ENCODE data around the gene ZNF222. TPM values are rescaled to one million over a fixed set of nuclear protein-coding genes. Genes with fewer than 3 reads are reported as not detected.

ZNF222 gene
- total and polyA plus RNA-seq, 2 of the 8 experiments (the other 6 are each of a cell fraction or from before 2014, with no cell fraction given): 1.7 to 3.4 TPM

- H3K4me2 ChIP-seq (ENCODE audit: insufficient read depth in 1 of 2, low read depth in 2 of 2, low read length in 2 of 2): peak overlapping the region; percentile 68 to 94
- TF ChIP-seq TBP (IDR thresholded peaks at IDR 0.05; ENCODE audit: low read depth, low read length): no peak
- 0 out of 4 replicates have a peak, but pooled peaks of 1 of the 2 experiments have one; percentile 11 for TF ChIP-seq SIN3A (conservative IDR thresholded peaks at IDR 0.05 in 1 of 2, IDR thresholded peaks at IDR 0.05 in 1 of 2; ENCODE audit: low read depth in 1 of 2, low read length in 2 of 2)
- TF ChIP-seq KDM5A (IDR thresholded peaks at IDR 0.05; ENCODE audit: low read length): no peak
- peak; percentile 13 for TF ChIP-seq KDM4A (IDR thresholded peaks at IDR 0.05; ENCODE audit: low read depth, low read length, severe bottlenecking)
- TF ChIP-seq HDAC2 (IDR thresholded peaks at IDR 0.05; ENCODE audit: borderline replicate concordance in 1 of 2, low read depth in 2 of 2, low read length in 2 of 2): no peak
- TF ChIP-seq TAF1 (IDR thresholded peaks at IDR 0.05; ENCODE audit: low read depth, low read length): no peak
- no peak overlapping the region for H4K8ac ChIP-seq (ENCODE audit: extremely low read depth, insufficient read depth, low read length)
- WGBS, 2 experiments (ENCODE audit: extremely low coverage in 1 of 2, insufficient coverage in 1 of 2, insufficient read length in 1 of 2, insufficient replicate concordance in 2 of 2, low coverage in 1 of 2, low lambda C conversion rate in 2 of 2, missing lambda C conversion rate in 1 of 2): 51% methylated on average over 21 of the region's 21 CpGs; no CpG with 5 or more reads in 1 of the 2 experiments
- H2AK5ac ChIP-seq (ENCODE audit: low read depth, low read length): no peak overlapping the region
- H3K4me1 ChIP-seq (replicated peaks in 1 of 4; ENCODE audit: control insufficient read depth in 3 of 4, insufficient read depth in 4 of 4, low read length in 3 of 4): peaks cover 0 to 2% (median 0%) of the 10 kb centered on the region in 4 experiments; a peak in 1 of 7 replicates
- no peaks in the 10 kb centered on the region for H3K27me3 ChIP-seq (replicated peaks in 1 of 4; ENCODE audit: control insufficient read depth in 3 of 4, extremely low read depth in 1 of 4, insufficient read depth in 3 of 4, low read length in 3 of 4)
- H4K5ac ChIP-seq (ENCODE audit: insufficient read length, low read depth, low read length): no peak overlapping the region
- H2BK5ac ChIP-seq (ENCODE audit: low read depth, low read length): no peak overlapping the region
- no peaks in the 10 kb centered on the region for H4K20me1 ChIP-seq (replicated peaks in 1 of 2; ENCODE audit: control insufficient read depth in 1 of 2, insufficient read depth in 2 of 2, low read length in 2 of 2)
- H2BK20ac ChIP-seq (ENCODE audit: low read length): no peak overlapping the region
- H3K79me1 ChIP-seq (ENCODE audit: low read depth, low read length): no peaks in the 10 kb centered on the region
- peak overlapping the region; percentile 95 for H2AFZ ChIP-seq (ENCODE audit: low read length)
- peaks cover 3% of the 10 kb centered on the region for H3K23me2 ChIP-seq (ENCODE audit: low read depth, low read length)
- no peak for DNase-seq (ENCODE audit: low read depth in 1 of 2, low spot score in 2 of 2)
- H4K91ac ChIP-seq (replicated peaks; ENCODE audit: insufficient read length, low read length): no peak overlapping the region
- FAIRE-seq: no peak
- peak overlapping the region in 1 of 4 experiments; percentile 15; a peak in 1 of 7 replicates for H3K9ac ChIP-seq (replicated peaks in 1 of 4; ENCODE audit: extremely low read depth in 1 of 4, low read depth in 3 of 4, low read length in 3 of 4)
- H3K14ac ChIP-seq (ENCODE audit: insufficient read length): no peak overlapping the region
- no peak overlapping the region for H3K23ac ChIP-seq (ENCODE audit: insufficient read length)
- no peaks in the 10 kb centered on the region for H3K36me3 ChIP-seq (ENCODE audit: control insufficient read depth in 2 of 4, insufficient read depth in 4 of 4, low read length in 3 of 4)
- H2BK120ac ChIP-seq (replicated peaks; ENCODE audit: low read depth, low read length): no peak overlapping the region
- H3K27ac ChIP-seq (ENCODE audit: low read depth, low read length): no peak overlapping the region
- ChIA-PET CTCF (ENCODE audit: partially characterized antibody) (interaction anchor here (0.9 to 1.0 kb wide), 2 partner anchors 22 to 62 kb away, joined by 3 to 5 read pairs; no protein-coding TSS in a partner anchor), POLR2A (ENCODE audit: partially characterized antibody) (interaction anchor here (1.0 to 2.8 kb wide), 7 partner anchors 8 to 156 kb away, joined by 3 to 18 read pairs (median 5); partner anchors contain the start of genes ZNF222, ZNF224 and ZNF225)
- H3K18ac ChIP-seq (ENCODE audit: extremely low read depth, low read length): peak overlapping the region; percentile 43; the same call in 1 of the 2 replicates
- no peak overlapping the region for H3K4ac ChIP-seq (replicated peaks; ENCODE audit: insufficient read length, low read depth, low read length)
- peak overlapping the region; percentile 47 to 74 (median 64); a peak in 6 of 8 replicates for H3K4me3 ChIP-seq (ENCODE audit: extremely low read depth in 1 of 4, insufficient read depth in 2 of 4, low read depth in 3 of 4, low read length in 4 of 4)
- peaks cover 0 to 7% of the 10 kb centered on the region in 2 experiments; a peak in 2 of 4 replicates for H3K79me2 ChIP-seq (ENCODE audit: control insufficient read depth in 1 of 2, insufficient read depth in 2 of 2, low read length in 2 of 2)
- no peak overlapping the region for H2BK15ac ChIP-seq (ENCODE audit: low read length)
- H3K56ac ChIP-seq (replicated peaks; ENCODE audit: insufficient read length, low read depth, low read length): no peak overlapping the region
- H2BK12ac ChIP-seq (ENCODE audit: low read depth, low read length): no peak overlapping the region
- H3K9me3 ChIP-seq (ENCODE audit: insufficient read depth in 2 of 2, low read depth in 1 of 2, low read length in 1 of 2): no peaks in the 10 kb centered on the region
These were observed 25.8 kb downstream of the ZNF222 start for GRCh38 chr19:44050740-44051649.

Measured in H1 (cell line).